Right lobe of liver (tissue), 6 donors: ENCODE results near the gene SOCS3. TPM values are rescaled to one million over a fixed set of nuclear protein-coding genes. Genes with fewer than 3 reads are reported as not detected.

Experiments used
- ATAC-seq, 4 donors: fragments of 200-7000 bp; cut with Tn5 transposase; one replicate each; pipeline ENCODE4 v1.9.1; 2020; ENCODE audit warnings: mild to moderate bottlenecking in 4 of 4, moderate library complexity in 4 of 4
- DNase-seq, 3 donors: peaks; one replicate each; pipeline ENCODE4 v3.0.0-alpha.2; 2020
- H3K27ac ChIP-seq, 3 donors: fragments of 200-600 bp; one replicate each; pipeline ENCODE4 v1.8.0; 2022
- H3K27me3 ChIP-seq, 2 donors: fragments of 200-600 bp; one replicate each; pipeline ENCODE4 v1.8.0; 2022
- H3K36me3 ChIP-seq, 4 donors: fragments of 200-600 bp; sonication (generic) in 1 of 4; one replicate each; pipeline versions ENCODE4 v1.5.1 to v1.8.0; 2017 to 2022; ENCODE audit warnings: control low read depth in 1 of 4
- H3K4me1 ChIP-seq, 4 donors: fragments of 200-600 bp; sonication (generic) in 1 of 4; one replicate each; pipeline versions ENCODE4 v1.5.1 to v1.8.0; 2017 to 2022; ENCODE audit warnings: control low read depth in 1 of 4
- H3K4me3 ChIP-seq, 3 donors: fragments of 200-600 bp; one replicate each; pipeline ENCODE4 v1.8.0; 2022
- H3K9me3 ChIP-seq, 4 donors: fragments of 200-600 bp; sonication (generic) in 1 of 4; one replicate each; pipeline versions ENCODE4 v1.5.1 to v1.8.0; 2017 to 2022; ENCODE audit warnings: control low read depth in 1 of 4
- POLR2A ChIP-seq: fragments of 450-650 bp; IDR thresholded peaks from one replicate; pipeline ENCODE4 v1.6.1; 2017; ENCODE audit warnings: antibody characterized with exemption, mild to moderate bottlenecking
- WGBS: methylation state at CpG from one replicate; pipeline ENCODE4 v1.1.6; 2018; ENCODE audit warnings: low coverage, low lambda C conversion rate; ENCODE audit not compliant: insufficient coverage; ENCODE audit errors: missing lambda C conversion rate; 5-methylcytosine and 5-hydroxymethylcytosine counted together
- intact Hi-C, 2 donors: fragments of 100-400 bp; cut with DNase I; formaldehyde crosslinking; loops; one replicate each; pipeline versions ENCODE4 v1.11.2 to v1.14.1; 2022
- total RNA-seq, 6 experiments: library from RNA; depleted of rRNA in 2 of 6; stranded (reverse); fragments of >200 nt in 2 of 6; fragmentation: NEBNext Ultra II Directional in 3 of 6; extraction: Animal tissue kit (Norgen Biotek cat#: 25700) in 3 of 6; gene quantifications; one replicate each; pipeline versions ENCODE4 v1.1.0 to v1.2.4, GENCODE V29; 2016 to 2023
- TF ChIP-seq, protein P1 (sequence below), 4 donors: fragments of 200-600 bp in 3 of 4; fragments of 450-650 bp in 1 of 4; IDR thresholded peaks; one replicate each; pipeline versions ENCODE4 v1.5.1 to v1.8.0; 2016 to 2022; ENCODE audit warnings: antibody characterized with exemption in 4 of 4, mild to moderate bottlenecking in 2 of 4
- donor health status: DM: no; HTN: yes; CAD: no.
- donor health status: DM: no; HTN: no; CAD: no.
- donor health status: DM: no; HTN: no; CAD: no.
- donor health status: DM: no; HTN: yes; CAD: no.
- donor health status: DM: no; HTN: yes; CAD: no.

Gene SOCS3
- total RNA-seq, 6 experiments from 2014 or later, result 1.2 to 87.3 (median 24.1) TPM

DNA sequence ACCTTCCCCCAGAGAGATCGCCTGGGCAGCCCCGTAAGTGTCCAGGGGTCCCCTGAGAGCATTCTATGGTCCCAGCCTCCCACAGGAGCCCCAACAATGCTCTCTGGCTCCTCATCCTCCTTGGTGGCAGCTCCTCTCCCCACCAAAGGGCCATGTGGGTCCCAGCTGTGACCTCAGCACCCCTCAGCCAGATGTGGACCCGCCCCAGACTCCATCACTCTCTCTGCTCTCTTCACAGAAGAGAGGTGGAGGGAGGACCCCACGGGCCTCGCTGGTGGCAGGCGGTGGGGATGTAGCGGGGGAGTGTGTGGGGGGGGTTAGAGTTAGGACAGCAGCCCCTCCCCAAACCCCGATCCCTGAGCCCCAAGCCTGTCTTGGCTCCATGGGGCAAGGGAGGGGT lies 41.0 kb downstream of the SOCS3 start:
- ATAC-seq, result no peak
- peaks cover 0 to 19% (median 13%) of the 10 kb centered on the region in 4 donors for H3K4me1 ChIP-seq

GRCh38 chr17:78318407-78318806 lies 41.5 kb downstream of the SOCS3 start:
- Histone ChIP-seq H3K4me3 (no peak overlapping the region), H3K36me3 (no peaks in the 10 kb centered on the region), H3K27me3 (no peaks in the 10 kb centered on the region), H3K27ac (no peak overlapping the region), H3K4me1 (peaks cover 0 to 24% (median 13%) of the 10 kb centered on the region in 4 donors), H3K9me3 (no peaks in the 10 kb centered on the region)
- intact Hi-C loops, result no loop called here
- DNase-seq (no peak), ATAC-seq (no peak)
- no CpG with 5 or more reads among the region's 8 CpGs for WGBS
- TF ChIP-seq, protein P1, sequence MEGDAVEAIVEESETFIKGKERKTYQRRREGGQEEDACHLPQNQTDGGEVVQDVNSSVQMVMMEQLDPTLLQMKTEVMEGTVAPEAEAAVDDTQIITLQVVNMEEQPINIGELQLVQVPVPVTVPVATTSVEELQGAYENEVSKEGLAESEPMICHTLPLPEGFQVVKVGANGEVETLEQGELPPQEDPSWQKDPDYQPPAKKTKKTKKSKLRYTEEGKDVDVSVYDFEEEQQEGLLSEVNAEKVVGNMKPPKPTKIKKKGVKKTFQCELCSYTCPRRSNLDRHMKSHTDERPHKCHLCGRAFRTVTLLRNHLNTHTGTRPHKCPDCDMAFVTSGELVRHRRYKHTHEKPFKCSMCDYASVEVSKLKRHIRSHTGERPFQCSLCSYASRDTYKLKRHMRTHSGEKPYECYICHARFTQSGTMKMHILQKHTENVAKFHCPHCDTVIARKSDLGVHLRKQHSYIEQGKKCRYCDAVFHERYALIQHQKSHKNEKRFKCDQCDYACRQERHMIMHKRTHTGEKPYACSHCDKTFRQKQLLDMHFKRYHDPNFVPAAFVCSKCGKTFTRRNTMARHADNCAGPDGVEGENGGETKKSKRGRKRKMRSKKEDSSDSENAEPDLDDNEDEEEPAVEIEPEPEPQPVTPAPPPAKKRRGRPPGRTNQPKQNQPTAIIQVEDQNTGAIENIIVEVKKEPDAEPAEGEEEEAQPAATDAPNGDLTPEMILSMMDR (IDR thresholded peaks at IDR 0.05), result no peak
- no peak for TF ChIP-seq POLR2A

More for the DNA sequence above, 41.0 kb downstream of the SOCS3 start:
- H3K27me3 ChIP-seq, result no peaks in the 10 kb centered on the region
- no peak overlapping the region for H3K4me3 ChIP-seq
- H3K36me3 ChIP-seq, result no peaks in the 10 kb centered on the region
- no CpG with 5 or more reads among the region's 8 CpGs for WGBS
- intact Hi-C loops, result no loop called here
- no peak for TF ChIP-seq POLR2A
- TF ChIP-seq, protein P1 (IDR thresholded peaks at IDR 0.05), result no peak
- no peaks in the 10 kb centered on the region for H3K9me3 ChIP-seq
- no peak overlapping the region for H3K27ac ChIP-seq
- no peak for DNase-seq

DNA sequence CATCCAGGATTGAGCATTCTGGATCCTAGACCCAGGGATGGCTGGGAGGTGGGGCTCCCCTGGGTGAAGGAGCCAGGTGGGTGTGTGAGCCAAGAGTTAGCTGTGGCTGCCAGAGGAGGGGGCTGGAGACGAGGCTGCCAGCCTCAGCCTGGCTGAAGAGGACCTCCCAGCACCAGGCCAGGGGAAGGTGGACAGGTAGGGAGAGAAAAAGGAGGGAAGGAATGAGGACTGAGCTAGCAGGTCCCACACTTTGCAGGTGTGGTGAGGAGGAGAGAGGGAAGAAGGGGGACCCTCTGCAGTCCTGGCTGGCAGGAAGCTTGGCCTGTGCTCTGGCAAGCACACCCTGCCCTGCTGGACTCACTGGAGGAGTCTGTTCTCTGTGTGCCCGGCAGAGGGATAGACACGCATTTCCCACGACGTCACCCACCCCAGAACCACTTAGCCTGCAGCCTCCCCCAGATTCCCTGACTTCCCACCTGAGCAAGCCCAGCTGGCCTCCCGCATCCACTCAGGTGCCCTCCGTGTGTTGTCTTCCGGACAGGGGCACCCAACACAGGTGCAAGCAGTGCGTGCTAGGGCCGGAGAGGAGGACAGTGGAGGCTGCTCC lies 42.0 kb downstream of the SOCS3 start:
- no peaks in the 10 kb centered on the region for H3K9me3 ChIP-seq
- no peak for ATAC-seq
- 93% methylated on average over 4 of the region's 10 CpGs for WGBS
- no peak overlapping the region for H3K27ac ChIP-seq
- no peaks in the 10 kb centered on the region for H3K36me3 ChIP-seq
- no peaks in the 10 kb centered on the region for H3K27me3 ChIP-seq
- H3K4me1 ChIP-seq, result peaks cover 0 to 25% (median 13%) of the 10 kb centered on the region in 4 donors
- no peak for DNase-seq
- TF ChIP-seq, protein P1 (IDR thresholded peaks at IDR 0.05), result no peak
- TF ChIP-seq POLR2A, result no peak
- H3K4me3 ChIP-seq, result no peak overlapping the region
- intact Hi-C loops, result no loop called here

GRCh38 chr17:78316867-78317789 lies 42.7 kb downstream of the SOCS3 start:
- no peaks in the 10 kb centered on the region for H3K27me3 ChIP-seq
- DNase-seq, result peak in 1 of 3 donors; percentile 64
- peak overlapping the region in 2 of 3 donors; percentile 29 to 76 for H3K27ac ChIP-seq
- H3K9me3 ChIP-seq, result no peaks in the 10 kb centered on the region
- peak in 2 of 4 donors; percentile 24 to 30 for ATAC-seq
- H3K36me3 ChIP-seq, result no peaks in the 10 kb centered on the region
- H3K4me3 ChIP-seq, result no peak overlapping the region
- peaks cover 0 to 25% (median 13%) of the 10 kb centered on the region in 4 donors for H3K4me1 ChIP-seq
- 40% methylated on average over 18 of the region's 20 CpGs for WGBS
- TF ChIP-seq POLR2A, result no peak
- TF ChIP-seq, protein P1 (IDR thresholded peaks at IDR 0.05), result no peak
- intact Hi-C loops, result no loop called here
